Hepatocyte (in vitro differentiated cells): Measurements from ENCODE around the gene CISD2. TPM values are rescaled to one million over a fixed set of nuclear protein-coding genes. Genes with fewer than 3 reads are reported as not detected.
"Not testable (repeated sequence)": the region's sequence is repeated elsewhere in the genome, so short reads cannot be mapped to it uniquely, and the experiment has no call there.

Source experiments
- DNase-seq: peaks from one replicate; pipeline ENCODE4 v3.0.0-alpha.2; 2016; ENCODE audit warnings: low spot score
- H2AFZ ChIP-seq: fragments of 200-600 bp; sonication (generic); 2 replicates; pipeline ENCODE4 v1.6.0; 2016; ENCODE audit warnings: antibody characterized with exemption, mild to moderate bottlenecking
- H3K27ac ChIP-seq: fragments of 200-600 bp; sonication (generic); 2 replicates; pipeline ENCODE4 v1.5.1; 2016; ENCODE audit warnings: mild to moderate bottlenecking
- H3K27me3 ChIP-seq: fragments of 200-600 bp; sonication (generic); 2 replicates; pipeline ENCODE4 v1.6.1; 2016
- H3K36me3 ChIP-seq: fragments of 200-600 bp; sonication (generic); replicated peaks from 2 replicates; pipeline ENCODE4 v1.5.1; 2016; ENCODE audit warnings: low read depth; ENCODE audit not compliant: insufficient read depth
- H3K4me1 ChIP-seq: fragments of 200-600 bp; sonication (generic); 2 replicates; pipeline ENCODE4 v1.5.1; 2016; ENCODE audit warnings: mild to moderate bottlenecking, moderate library complexity; ENCODE audit not compliant: insufficient read depth
- H3K4me2 ChIP-seq: fragments of 200-600 bp; sonication (generic); 2 replicates; pipeline ENCODE4 v1.6.0; 2016
- H3K4me3 ChIP-seq: fragments of 200-600 bp; sonication (generic); 2 replicates; pipeline ENCODE4 v1.5.1; 2016; ENCODE audit warnings: mild to moderate bottlenecking
- H3K79me2 ChIP-seq: fragments of 200-600 bp; sonication (generic); 2 replicates; pipeline ENCODE4 v1.6.0; 2017; ENCODE audit warnings: mild to moderate bottlenecking
- H3K9me2 ChIP-seq: fragments of 200-600 bp; sonication (generic); replicated peaks from 2 replicates; pipeline ENCODE4 v1.6.0; 2017; ENCODE audit warnings: mild to moderate bottlenecking; ENCODE audit not compliant: insufficient read depth
- H3K9me3 ChIP-seq: fragments of 200-600 bp; sonication (generic); 2 replicates; pipeline ENCODE4 v1.5.1; 2016; ENCODE audit warnings: low read depth, mild to moderate bottlenecking
- H4K20me1 ChIP-seq: fragments of 200-600 bp; sonication (generic); 2 replicates; pipeline ENCODE4 v1.6.0; 2016; ENCODE audit warnings: mild to moderate bottlenecking; ENCODE audit not compliant: insufficient read depth, poor library complexity, severe bottlenecking
- EZH2 ChIP-seq: fragments of 200-600 bp; sonication (generic); IDR thresholded peaks from 2 replicates; pipeline ENCODE4 v1.6.1; 2016; ENCODE audit warnings: antibody characterized with exemption, mild to moderate bottlenecking, borderline replicate concordance
- EZH2phosphoT487 ChIP-seq: fragments of 200-600 bp; sonication (generic); IDR thresholded peaks from one replicate; pipeline ENCODE4 v1.6.1; 2018; ENCODE audit warnings: antibody characterized with exemption, mild to moderate bottlenecking, low read depth, moderate library complexity; ENCODE audit not compliant: unreplicated experiment, severe bottlenecking
- WGBS: methylation state at CpG from one replicate; pipeline ENCODE4 v1.1.6; 2016; ENCODE audit warnings: low lambda C conversion rate; ENCODE audit errors: missing lambda C conversion rate; 5-methylcytosine and 5-hydroxymethylcytosine counted together
- polyA plus RNA-seq: library from polyadenylated mRNA; unstranded; fragments of >200 nt; fragmentation: Nextera tagmentation; extraction: Ambion mirVana; gene quantifications from 2 replicates; pipeline ENCODE4 v1.2.1, GENCODE V29; 2016
- total RNA-seq: library from RNA; depleted of rRNA; stranded (reverse); fragments of >200 nt; gene quantifications from 2 replicates; pipeline ENCODE4 v1.2.3, GENCODE V29; 2014
- TF ChIP-seq, protein P1 (sequence below): fragments of 200-600 bp; sonication (generic); IDR thresholded peaks from 2 replicates; pipeline ENCODE4 v1.5.1; 2016; ENCODE audit warnings: antibody characterized with exemption, mild to moderate bottlenecking; ENCODE audit not compliant: poor library complexity

CISD2 gene
- total and polyA plus RNA-seq, 2 experiments from 2014 or later = 58.4 to 76.7 TPM

GRCh38 chr4:102897610-102898009 is 28.8 kb downstream of the CISD2 start:
- H3K27me3 ChIP-seq, H4K20me1 ChIP-seq, H3K9me2 ChIP-seq, DNase-seq, H3K4me2 ChIP-seq, H3K9me3 ChIP-seq, H2AFZ ChIP-seq, H3K79me2 ChIP-seq, H3K36me3 ChIP-seq, H3K27ac ChIP-seq, H3K4me1 ChIP-seq, H3K4me3 ChIP-seq: not testable (repeated sequence)
- 82% methylated on average over 3 of the region's 3 CpGs for WGBS

GRCh38 chr4:102901804-102902203 is 33.0 kb downstream of the CISD2 start:
- Histone ChIP-seq H4K20me1 (no peaks in the 10 kb centered on the region), H3K27me3 (no peaks in the 10 kb centered on the region), H3K79me2 (no peaks in the 10 kb centered on the region), H3K9me2 (no peaks in the 10 kb centered on the region), H3K27ac (no peak overlapping the region), H3K9me3 (no peaks in the 10 kb centered on the region), H2AFZ (no peak overlapping the region), H3K4me3 (no peak overlapping the region), H3K4me2 (no peak overlapping the region), H3K4me1 (no peaks in the 10 kb centered on the region), H3K36me3 (no peaks in the 10 kb centered on the region)
- no peak for DNase-seq
- TF ChIP-seq, protein P1, sequence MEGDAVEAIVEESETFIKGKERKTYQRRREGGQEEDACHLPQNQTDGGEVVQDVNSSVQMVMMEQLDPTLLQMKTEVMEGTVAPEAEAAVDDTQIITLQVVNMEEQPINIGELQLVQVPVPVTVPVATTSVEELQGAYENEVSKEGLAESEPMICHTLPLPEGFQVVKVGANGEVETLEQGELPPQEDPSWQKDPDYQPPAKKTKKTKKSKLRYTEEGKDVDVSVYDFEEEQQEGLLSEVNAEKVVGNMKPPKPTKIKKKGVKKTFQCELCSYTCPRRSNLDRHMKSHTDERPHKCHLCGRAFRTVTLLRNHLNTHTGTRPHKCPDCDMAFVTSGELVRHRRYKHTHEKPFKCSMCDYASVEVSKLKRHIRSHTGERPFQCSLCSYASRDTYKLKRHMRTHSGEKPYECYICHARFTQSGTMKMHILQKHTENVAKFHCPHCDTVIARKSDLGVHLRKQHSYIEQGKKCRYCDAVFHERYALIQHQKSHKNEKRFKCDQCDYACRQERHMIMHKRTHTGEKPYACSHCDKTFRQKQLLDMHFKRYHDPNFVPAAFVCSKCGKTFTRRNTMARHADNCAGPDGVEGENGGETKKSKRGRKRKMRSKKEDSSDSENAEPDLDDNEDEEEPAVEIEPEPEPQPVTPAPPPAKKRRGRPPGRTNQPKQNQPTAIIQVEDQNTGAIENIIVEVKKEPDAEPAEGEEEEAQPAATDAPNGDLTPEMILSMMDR = no peak
- TF ChIP-seq EZH2 (no peak), EZH2phosphoT487 (no peak)
- WGBS = 70% methylated on average over 2 of the region's 2 CpGs

DNA sequence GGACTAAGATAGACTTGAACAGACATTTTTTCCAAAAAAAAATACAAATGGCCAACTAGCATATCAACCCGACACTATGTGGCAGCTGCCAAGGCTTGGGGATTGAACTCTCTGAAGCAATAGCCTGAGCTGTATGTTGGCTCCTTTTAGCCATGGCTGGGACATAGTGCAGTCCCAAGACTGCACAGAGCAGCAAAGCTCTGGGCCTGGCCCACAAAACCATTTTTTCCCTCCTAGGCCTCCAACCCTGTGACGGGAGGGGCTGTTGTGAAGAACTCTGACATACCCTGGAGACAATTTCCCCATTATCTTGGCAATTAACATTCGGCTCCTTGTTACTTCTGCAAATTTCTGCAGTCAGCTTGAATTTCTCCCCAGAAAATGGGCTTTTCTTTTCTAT is 50.1 kb downstream of the CISD2 start:
- no peaks in the 10 kb centered on the region for H3K79me2 ChIP-seq
- no peak overlapping the region for H2AFZ ChIP-seq
- no peak overlapping the region for H3K4me2 ChIP-seq
- H3K27me3 ChIP-seq = no peaks in the 10 kb centered on the region
- no peak for DNase-seq
- H3K9me3 ChIP-seq = no peaks in the 10 kb centered on the region
- H3K27ac ChIP-seq = no peak overlapping the region
- H3K9me2 ChIP-seq = no peaks in the 10 kb centered on the region
- H3K4me3 ChIP-seq = no peak overlapping the region
- TF ChIP-seq, protein P1 = no peak
- TF ChIP-seq EZH2 = no peak
- TF ChIP-seq EZH2phosphoT487 = no peak
- no peaks in the 10 kb centered on the region for H3K4me1 ChIP-seq
- no peaks in the 10 kb centered on the region for H3K36me3 ChIP-seq
- H4K20me1 ChIP-seq = no peaks in the 10 kb centered on the region
- 85% methylated on average over 3 of the region's 3 CpGs for WGBS

DNA sequence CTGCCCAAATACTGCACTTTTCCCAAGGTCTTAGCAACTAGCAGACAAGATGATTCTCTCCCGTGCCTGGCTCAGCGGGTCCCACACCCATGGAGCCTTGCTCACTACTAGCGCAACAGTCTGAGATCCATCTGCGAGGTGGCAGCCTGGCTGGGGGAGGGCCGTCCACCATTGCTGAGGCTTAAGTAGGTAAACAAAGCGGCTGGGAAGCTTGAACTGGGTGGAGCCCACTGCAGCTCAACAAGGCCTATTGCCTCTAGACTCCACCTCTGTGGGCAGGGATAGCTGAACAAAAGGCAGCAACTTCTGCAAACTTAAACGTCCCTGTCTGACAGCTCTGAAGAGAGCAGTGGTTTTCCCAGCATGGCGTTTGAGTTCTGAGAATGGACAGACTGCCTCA is 50.9 kb downstream of the CISD2 start:
- not testable (repeated sequence) for DNase-seq, H3K27ac ChIP-seq, H3K9me3 ChIP-seq, H3K9me2 ChIP-seq, H3K4me2 ChIP-seq, H4K20me1 ChIP-seq, H3K79me2 ChIP-seq, H3K27me3 ChIP-seq, H3K36me3 ChIP-seq, H3K4me3 ChIP-seq, H3K4me1 ChIP-seq, H2AFZ ChIP-seq
- 74% methylated on average over 8 of the region's 8 CpGs for WGBS

DNA sequence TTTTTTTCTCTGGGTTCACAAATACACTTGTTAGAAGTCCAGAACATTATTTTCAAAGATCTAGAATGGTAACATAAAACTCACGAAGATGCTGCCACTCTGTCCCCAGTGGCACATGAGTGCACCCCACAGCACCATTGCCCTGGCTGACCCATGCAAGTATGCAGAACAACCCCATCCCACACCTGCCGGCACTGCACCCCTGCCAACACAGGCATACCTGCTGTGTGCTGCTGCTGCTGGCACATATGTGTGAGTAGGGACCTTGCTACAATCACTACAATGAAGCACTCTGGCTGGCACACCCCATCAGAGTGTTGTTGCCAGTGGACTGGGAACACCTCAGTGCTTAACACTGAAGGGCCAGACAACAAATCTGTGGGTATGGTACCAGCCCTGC is 66.9 kb downstream of the CISD2 start:
- Histone ChIP-seq H3K4me2 (no peak overlapping the region), H3K9me3 (no peaks in the 10 kb centered on the region), H2AFZ (no peak overlapping the region), H4K20me1 (no peaks in the 10 kb centered on the region), H3K27me3 (no peaks in the 10 kb centered on the region), H3K36me3 (no peaks in the 10 kb centered on the region), H3K9me2 (no peaks in the 10 kb centered on the region), H3K79me2 (no peaks in the 10 kb centered on the region), H3K4me1 (no peaks in the 10 kb centered on the region), H3K27ac (no peak overlapping the region), H3K4me3 (no peak overlapping the region)
- DNase-seq = no peak
- no peak for TF ChIP-seq EZH2
- no peak for TF ChIP-seq EZH2phosphoT487
- TF ChIP-seq, protein P1 = no peak
- 64% methylated on average over 2 of the region's 2 CpGs for WGBS

- WGBS = 86% methylated on average over 2 of the region's 2 CpGs
These were observed 69.3 kb downstream of the CISD2 start for GRCh38 chr4:102938063-102938462.

More at GRCh38 chr4:102938063-102938462, 69.3 kb downstream of the CISD2 start:
- H3K36me3 ChIP-seq, H3K27me3 ChIP-seq, H3K79me2 ChIP-seq, H4K20me1 ChIP-seq, H3K9me2 ChIP-seq, H2AFZ ChIP-seq, H3K27ac ChIP-seq, H3K4me1 ChIP-seq, H3K4me2 ChIP-seq, H3K4me3 ChIP-seq, DNase-seq, H3K9me3 ChIP-seq: not testable (repeated sequence)
